HepG2 (cell line): ENCODE measurements around the gene CDK17. TPM values are rescaled to one million over a fixed set of nuclear protein-coding genes. Genes with fewer than 3 reads are reported as not detected.

Experiments used
- ATAC-seq: fragments of 200-7000 bp; cut with Tn5 transposase; 3 replicates; pipeline ENCODE4 v1.9.1; 2020; ENCODE audit warnings: mild to moderate bottlenecking, moderate library complexity
- BruUV-seq: library from RNA; stranded (reverse); fragments of 400-500 nt; replicated peaks from 2 replicates; lab custom pipeline; 2021; lab: Mats Ljungman, UMichigan
- CTCF ChIA-PET: fragments of 300-600 bp; formaldehyde crosslinking; extraction: SDS; loops from one replicate; lab custom pipeline; 2021; ENCODE audit warnings: low total read pairs, inconsistent platforms, low intra/inter-chr PET ratio; lab: Yijun Ruan, JAX
- POLR2A ChIA-PET: fragments of 350-600 bp; sonication (Branson Sonifier 250); formaldehyde crosslinking; loops from one replicate; lab custom pipeline; 2020; ENCODE audit warnings: antibody characterized with exemption, inconsistent platforms; lab: Yijun Ruan, JAX
- DNase-seq: peaks from one replicate; pipeline ENCODE4 v3.0.0-alpha.2; 2015; ENCODE audit warnings: low spot score
- FAIRE-seq: peaks from 3 replicates; lab custom pipeline; 2011; peaks lifted over from hg19 to GRCh38; lab: Jason Lieb, UNC
- H2AFZ ChIP-seq: one replicate; pipeline ENCODE4 v1.6.1; 2011; ENCODE audit warnings: low read length, inconsistent platforms
- H3K27ac ChIP-seq: fragments of 300-600 bp; 3 replicates; pipeline ENCODE4 v1.8.0; 2011; ENCODE audit warnings: mixed run types, mild to moderate bottlenecking, mixed read lengths, low read length, inconsistent platforms; ENCODE audit not compliant: insufficient read depth; ENCODE audit errors: extremely low read length
- H3K27me3 ChIP-seq, 2 experiments: fragments of 200-600 bp in 1 of 2; 2 replicates in 1 of 2; 3 replicates in 1 of 2; pipeline versions ENCODE4 v1.6.0 to v1.8.0; 2011; ENCODE audit warnings: low read length in 2 of 2, mild to moderate bottlenecking in 2 of 2, moderate library complexity in 2 of 2, inconsistent platforms in 1 of 2; ENCODE audit not compliant: insufficient read depth in 2 of 2, control insufficient read depth in 1 of 2
- H3K36me3 ChIP-seq, 2 experiments: fragments of 200-600 bp in 1 of 2; replicated peaks in 1 of 2; 2 replicates in 1 of 2; 3 replicates in 1 of 2; pipeline versions ENCODE4 v1.5.1 to v1.8.0; 2011; ENCODE audit warnings: low read length in 2 of 2, inconsistent platforms in 1 of 2; ENCODE audit not compliant: insufficient read depth in 2 of 2, control insufficient read depth in 1 of 2
- H3K4me1 ChIP-seq: 2 replicates; pipeline ENCODE4 v1.5.1; 2012; ENCODE audit warnings: low read length, inconsistent platforms; ENCODE audit not compliant: insufficient read depth
- H3K4me2 ChIP-seq: 2 replicates; pipeline ENCODE4 v1.6.0; 2011; ENCODE audit warnings: low read depth, low read length, inconsistent platforms
- H3K4me3 ChIP-seq, 3 experiments: fragments of 200-600 bp in 1 of 3; sonication (generic), shearing (Covaris generic) in 1 of 3; replicated peaks in 1 of 3; 2 replicates each; pipeline ENCODE4 v1.5.1; 2011 to 2016; ENCODE audit warnings: low read length in 3 of 3, inconsistent platforms in 2 of 3, low read depth in 2 of 3, mild to moderate bottlenecking in 2 of 3, control low read depth in 1 of 3, mixed read lengths in 1 of 3; ENCODE audit not compliant: insufficient read depth in 1 of 3
- H3K79me2 ChIP-seq: one replicate; pipeline ENCODE4 v1.6.1; 2011; ENCODE audit warnings: low read length, inconsistent platforms; ENCODE audit not compliant: insufficient read depth
- H3K9ac ChIP-seq: 2 replicates; pipeline ENCODE4 v1.6.0; 2011; ENCODE audit warnings: mild to moderate bottlenecking, low read depth, low read length, inconsistent platforms; ENCODE audit not compliant: insufficient read depth
- H3K9me3 ChIP-seq: 2 replicates; pipeline ENCODE4 v1.5.1; 2012; ENCODE audit warnings: mild to moderate bottlenecking, low read length
- H4K20me1 ChIP-seq: 2 replicates; pipeline ENCODE4 v1.6.0; 2011; ENCODE audit warnings: inconsistent platforms, mild to moderate bottlenecking, low read length, moderate library complexity; ENCODE audit not compliant: insufficient read depth
- EP300 ChIP-seq, 3 experiments: sonication (generic) in 1 of 3; formaldehyde crosslinking in 1 of 3; IDR thresholded peaks; 2 replicates each; pipeline versions ENCODE4 v1.5.1 to v1.6.1; 2011 to 2020; ENCODE audit warnings: low read depth in 2 of 3, low read length in 2 of 3, borderline replicate concordance in 1 of 3, improper control_type of control experiment in 1 of 3, mild to moderate bottlenecking in 1 of 3, missing genetic modification reagents in 1 of 3, moderate library complexity in 1 of 3
- GLI4 ChIP-seq: sonication (generic); formaldehyde crosslinking; IDR thresholded peaks from 2 replicates; pipeline ENCODE4 v1.5.1; 2020; ENCODE audit warnings: missing genetic modification reagents, mild to moderate bottlenecking, moderate library complexity, borderline replicate concordance
- HMG20A ChIP-seq: IDR thresholded peaks from 2 replicates; pipeline ENCODE4 v1.6.1; 2016; ENCODE audit warnings: borderline replicate concordance
- HNRNPK ChIP-seq: fragments of 200-400 bp; formaldehyde crosslinking; IDR thresholded peaks from 2 replicates; pipeline ENCODE4 v1.6.1; 2018; ENCODE audit warnings: low read length, low read depth, moderate library complexity, mild to moderate bottlenecking; ENCODE audit not compliant: poor library complexity, severe bottlenecking
- MBD4 ChIP-seq: IDR thresholded peaks from 2 replicates; pipeline ENCODE4 v1.6.1; 2012; ENCODE audit warnings: low read length, inconsistent platforms, borderline replicate concordance
- ZNF605 ChIP-seq: sonication (generic); formaldehyde crosslinking; IDR thresholded peaks from 2 replicates; pipeline ENCODE4 v1.8.0; 2022; ENCODE audit warnings: mild to moderate bottlenecking, missing genetic modification reagents
- ZSCAN25 ChIP-seq: sonication (generic); formaldehyde crosslinking; IDR thresholded peaks from 2 replicates; pipeline ENCODE4 v1.8.0; 2022; ENCODE audit warnings: mild to moderate bottlenecking, missing genetic modification reagents
- WGBS: methylation state at CpG from one replicate; pipeline ENCODE4 v1.1.6; 2017; ENCODE audit warnings: low lambda C conversion rate; 5-methylcytosine and 5-hydroxymethylcytosine counted together
- in situ Hi-C: cut with HindIII; loops from 2 replicates; pipeline ENCODE4 v1.10.0; 2017; ENCODE audit warnings: low pct_unique_long_range_greater_than_20kb; ENCODE audit not compliant: extremely low pct_ligation_motif_present
- intact Hi-C: fragments of 100-400 bp; cut with micrococcal nuclease; formaldehyde crosslinking; loops from one replicate; pipeline ENCODE4 v1.10.0; 2022; ENCODE audit not compliant: unreplicated experiment
- polyA plus RNA-seq, 8 experiments: library from polyadenylated mRNA; depleted of rRNA in 3 of 8; stranded (reverse) in 7 of 8; unstranded in 1 of 8; fragments of >200 nt; fragmentation: Illumina TruSeq in 4 of 8; extraction: Trizol in 4 of 8; gene quantifications; 2 replicates each; pipeline versions ENCODE4 v1.2.1 to v1.2.3, GENCODE V29; 2011 to 2016; ENCODE audit warnings: low read depth in 4 of 8, missing spikeins in 1 of 8, mixed read lengths in 1 of 8; ENCODE audit not compliant: insufficient read depth in 1 of 8
- total RNA-seq, 5 experiments: library from RNA; depleted of rRNA; stranded (reverse); fragments of >200 nt; fragmentation: Illumina TruSeq; extraction: Trizol; gene quantifications; 2 replicates each; pipeline ENCODE4 v1.2.3, GENCODE V29; 2016; ENCODE audit warnings: low read depth in 1 of 5
- TF ChIP-seq, protein P1 (sequence below): IDR thresholded peaks from 2 replicates; pipeline ENCODE4 v1.6.1; 2016; ENCODE audit warnings: low read depth, borderline replicate concordance
- TF ChIP-seq, protein P2 (sequence below): sonication (generic); formaldehyde crosslinking; IDR thresholded peaks from 2 replicates; pipeline ENCODE4 v1.5.1; 2020; ENCODE audit warnings: missing genetic modification reagents, mild to moderate bottlenecking, borderline replicate concordance
- TF ChIP-seq, protein P3 (sequence below): IDR thresholded peaks from 2 replicates; pipeline ENCODE4 v1.6.1; 2012; ENCODE audit warnings: low read length, improper control_type of control experiment
- TF ChIP-seq, protein P4 (sequence below): sonication (generic); formaldehyde crosslinking; IDR thresholded peaks from 2 replicates; pipeline ENCODE4 v1.8.0; 2022; ENCODE audit warnings: missing genetic modification reagents, mild to moderate bottlenecking, inconsistent platforms, borderline replicate concordance
- TF ChIP-seq, protein P5 (sequence below): sonication (generic); formaldehyde crosslinking; IDR thresholded peaks from 2 replicates; pipeline ENCODE4 v1.5.1; 2020; ENCODE audit warnings: mild to moderate bottlenecking, missing genetic modification reagents, borderline replicate concordance
- TF ChIP-seq, protein P6 (sequence below): sonication (generic); formaldehyde crosslinking; IDR thresholded peaks from 2 replicates; pipeline ENCODE4 v1.4.0; 2020; ENCODE audit warnings: mild to moderate bottlenecking, missing genetic modification reagents

The CDK17 gene
- total and polyA plus RNA-seq, 2 of the 13 experiments (the other 11 are each of a cell fraction or from before 2014, with no cell fraction given) = 9.9 to 22.3 TPM

DNA sequence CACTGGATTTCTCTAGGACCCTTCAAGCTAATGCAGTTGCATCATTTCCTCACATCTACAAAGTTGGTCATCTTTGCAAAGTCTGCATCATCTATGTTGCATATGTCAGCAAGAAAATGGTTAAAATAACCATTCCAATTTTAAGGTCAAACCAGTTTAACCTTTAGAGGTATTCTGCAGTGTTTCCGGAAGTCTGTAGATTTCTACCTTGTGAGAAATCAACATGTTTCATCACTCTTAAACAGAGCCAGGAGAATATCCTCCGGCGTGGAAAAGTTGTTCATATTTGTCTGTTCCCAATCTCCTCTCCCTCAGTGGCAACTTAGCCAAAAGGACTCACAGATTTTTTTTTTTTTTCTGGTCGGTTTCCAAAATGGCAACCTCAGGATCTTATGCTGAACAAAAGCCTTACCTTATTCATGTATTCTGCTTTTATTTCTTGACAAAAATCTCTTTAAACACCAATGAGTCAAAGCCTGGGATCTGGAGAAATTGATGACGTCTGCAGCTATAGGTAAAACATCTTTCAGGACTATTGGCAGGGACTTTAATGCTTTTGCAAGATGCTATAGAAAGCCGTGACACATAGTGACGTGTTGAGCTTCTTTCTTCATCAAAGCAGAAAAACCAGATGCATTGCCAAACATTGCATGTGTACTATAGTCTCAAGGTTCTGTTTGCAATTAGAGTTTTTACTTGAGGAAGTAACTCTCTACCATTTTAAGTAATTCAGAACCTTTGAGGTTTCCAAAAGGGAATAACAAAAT is 16.0 kb upstream of the CDK17 start (continued):
- TF ChIP-seq, protein P1, sequence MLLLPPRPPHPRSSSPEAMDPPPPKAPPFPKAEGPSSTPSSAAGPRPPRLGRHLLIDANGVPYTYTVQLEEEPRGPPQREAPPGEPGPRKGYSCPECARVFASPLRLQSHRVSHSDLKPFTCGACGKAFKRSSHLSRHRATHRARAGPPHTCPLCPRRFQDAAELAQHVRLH (CRISPR knock-in tag) = no peak
- no peak for TF ChIP-seq GLI4 (CRISPR knock-in tag)

DNA sequence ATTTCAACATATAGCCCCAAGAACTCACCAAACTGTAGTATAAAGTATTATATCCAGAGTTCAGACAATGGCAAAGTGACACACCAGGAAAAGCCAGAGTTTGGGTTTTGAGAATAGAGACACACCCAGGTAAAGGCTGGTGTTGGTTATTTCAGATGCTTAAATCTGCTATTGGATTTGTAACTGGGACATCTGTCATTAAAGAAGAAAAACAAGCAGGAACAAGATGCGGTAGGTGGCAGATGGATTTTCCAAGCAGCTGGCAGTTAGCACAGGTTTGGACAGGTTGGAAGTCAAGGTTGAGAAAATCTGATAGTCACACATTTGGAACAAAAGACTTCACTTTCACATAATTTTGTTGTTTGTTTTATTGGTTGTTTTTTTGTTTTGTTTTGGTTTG is 14.4 kb upstream of the CDK17 start:
- DNase-seq (no peak), FAIRE-seq (no peak), ATAC-seq (no peak)
- Histone ChIP-seq H3K27ac (no peak overlapping the region), H2AFZ (no peak overlapping the region), H4K20me1 (no peaks in the 10 kb centered on the region), H3K36me3 (no peaks in the 10 kb centered on the region), H3K79me2 (no peaks in the 10 kb centered on the region), H3K9me3 (no peaks in the 10 kb centered on the region), H3K4me3 (no peak overlapping the region), H3K9ac (no peak overlapping the region), H3K4me2 (no peak overlapping the region), H3K27me3 (0 out of 5 replicates have a peak, but pooled peaks cover 0 to 5% of the 10 kb centered on the region in 2 experiments), H3K4me1 (peaks cover 33% of the 10 kb centered on the region)
- no TSS peak for BruUV-seq
- intact Hi-C loops = loop anchor here (5.0 kb wide), 1 partner anchor 73 kb away; the partner anchor contains the start of gene CFAP54
- in situ Hi-C loops = no loop called here
- ChIA-PET CTCF (no interaction called here), POLR2A (no interaction called here)
- 13% methylated on average over 1 of the region's 1 CpG for WGBS
- TF ChIP-seq MBD4 (no peak), EP300 (IDR thresholded peaks at IDR 0.05; ENCODE audit: low read depth in 2 of 2, low read length in 2 of 2) (no peak), EP300 (CRISPR knock-in tag; IDR thresholded peaks at IDR 0.05; ENCODE audit: borderline replicate concordance) (no peak), ZNF605 (no peak), ZSCAN25 (CRISPR knock-in tag) (no peak), HMG20A (CRISPR knock-in tag) (no peak), HNRNPK (no peak)
- TF ChIP-seq, protein P2, sequence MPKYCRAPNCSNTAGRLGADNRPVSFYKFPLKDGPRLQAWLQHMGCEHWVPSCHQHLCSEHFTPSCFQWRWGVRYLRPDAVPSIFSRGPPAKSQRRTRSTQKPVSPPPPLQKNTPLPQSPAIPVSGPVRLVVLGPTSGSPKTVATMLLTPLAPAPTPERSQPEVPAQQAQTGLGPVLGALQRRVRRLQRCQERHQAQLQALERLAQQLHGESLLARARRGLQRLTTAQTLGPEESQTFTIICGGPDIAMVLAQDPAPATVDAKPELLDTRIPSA (CRISPR knock-in tag) = no peak
- TF ChIP-seq, protein P3, sequence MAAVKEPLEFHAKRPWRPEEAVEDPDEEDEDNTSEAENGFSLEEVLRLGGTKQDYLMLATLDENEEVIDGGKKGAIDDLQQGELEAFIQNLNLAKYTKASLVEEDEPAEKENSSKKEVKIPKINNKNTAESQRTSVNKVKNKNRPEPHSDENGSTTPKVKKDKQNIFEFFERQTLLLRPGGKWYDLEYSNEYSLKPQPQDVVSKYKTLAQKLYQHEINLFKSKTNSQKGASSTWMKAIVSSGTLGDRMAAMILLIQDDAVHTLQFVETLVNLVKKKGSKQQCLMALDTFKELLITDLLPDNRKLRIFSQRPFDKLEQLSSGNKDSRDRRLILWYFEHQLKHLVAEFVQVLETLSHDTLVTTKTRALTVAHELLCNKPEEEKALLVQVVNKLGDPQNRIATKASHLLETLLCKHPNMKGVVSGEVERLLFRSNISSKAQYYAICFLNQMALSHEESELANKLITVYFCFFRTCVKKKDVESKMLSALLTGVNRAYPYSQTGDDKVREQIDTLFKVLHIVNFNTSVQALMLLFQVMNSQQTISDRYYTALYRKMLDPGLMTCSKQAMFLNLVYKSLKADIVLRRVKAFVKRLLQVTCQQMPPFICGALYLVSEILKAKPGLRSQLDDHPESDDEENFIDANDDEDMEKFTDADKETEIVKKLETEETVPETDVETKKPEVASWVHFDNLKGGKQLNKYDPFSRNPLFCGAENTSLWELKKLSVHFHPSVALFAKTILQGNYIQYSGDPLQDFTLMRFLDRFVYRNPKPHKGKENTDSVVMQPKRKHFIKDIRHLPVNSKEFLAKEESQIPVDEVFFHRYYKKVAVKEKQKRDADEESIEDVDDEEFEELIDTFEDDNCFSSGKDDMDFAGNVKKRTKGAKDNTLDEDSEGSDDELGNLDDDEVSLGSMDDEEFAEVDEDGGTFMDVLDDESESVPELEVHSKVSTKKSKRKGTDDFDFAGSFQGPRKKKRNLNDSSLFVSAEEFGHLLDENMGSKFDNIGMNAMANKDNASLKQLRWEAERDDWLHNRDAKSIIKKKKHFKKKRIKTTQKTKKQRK = no peak
- TF ChIP-seq, protein P4, sequence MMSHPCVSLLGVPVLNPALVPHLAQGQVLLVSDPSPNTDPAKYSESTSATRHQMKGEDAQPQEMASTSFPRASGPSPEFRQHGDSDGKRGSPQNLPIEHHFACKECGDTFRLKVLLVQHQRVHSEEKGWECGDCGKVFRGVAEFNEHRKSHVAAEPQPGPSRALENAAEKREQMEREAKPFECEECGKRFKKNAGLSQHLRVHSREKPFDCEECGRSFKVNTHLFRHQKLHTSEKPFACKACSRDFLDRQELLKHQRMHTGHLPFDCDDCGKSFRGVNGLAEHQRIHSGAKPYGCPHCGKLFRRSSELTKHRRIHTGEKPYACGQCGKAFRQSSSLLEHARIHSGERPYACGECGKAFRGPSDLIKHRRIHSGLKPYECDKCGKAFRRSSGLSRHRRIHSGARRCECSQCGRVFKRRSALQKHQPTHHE = no peak
- TF ChIP-seq, protein P5, sequence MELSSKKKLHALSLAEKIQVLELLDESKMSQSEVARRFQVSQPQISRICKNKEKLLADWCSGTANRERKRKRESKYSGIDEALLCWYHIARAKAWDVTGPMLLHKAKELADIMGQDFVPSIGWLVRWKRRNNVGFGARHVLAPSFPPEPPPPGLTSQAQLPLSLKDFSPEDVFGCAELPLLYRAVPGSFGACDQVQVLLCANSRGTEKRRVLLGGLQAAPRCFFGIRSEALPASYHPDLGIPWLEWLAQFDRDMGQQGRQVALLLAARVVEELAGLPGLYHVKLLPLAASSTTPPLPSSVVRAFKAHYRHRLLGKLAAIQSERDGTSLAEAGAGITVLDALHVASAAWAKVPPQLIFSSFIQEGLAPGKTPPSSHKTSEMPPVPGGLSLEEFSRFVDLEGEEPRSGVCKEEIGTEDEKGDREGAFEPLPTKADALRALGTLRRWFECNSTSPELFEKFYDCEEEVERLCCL (CRISPR knock-in tag) = no peak
- TF ChIP-seq, protein P6, sequence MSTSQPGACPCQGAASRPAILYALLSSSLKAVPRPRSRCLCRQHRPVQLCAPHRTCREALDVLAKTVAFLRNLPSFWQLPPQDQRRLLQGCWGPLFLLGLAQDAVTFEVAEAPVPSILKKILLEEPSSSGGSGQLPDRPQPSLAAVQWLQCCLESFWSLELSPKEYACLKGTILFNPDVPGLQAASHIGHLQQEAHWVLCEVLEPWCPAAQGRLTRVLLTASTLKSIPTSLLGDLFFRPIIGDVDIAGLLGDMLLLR (CRISPR knock-in tag) = no peak
